ENCODE data around the gene ADGRF1. TPM values are rescaled to one million over a fixed set of nuclear protein-coding genes. Genes with fewer than 3 reads are reported as not detected.

The ADGRF1 gene
- total and polyA plus RNA-seq, 11 donors: 0.23 TPM; not detected in 10

GRCh38 chr6:46990031-46990644 lies 52.0 kb downstream of the ADGRF1 start:
- H3K27me3 ChIP-seq: no peaks in the 10 kb centered on the region
- peak overlapping the region in 9 of 12 donors; percentile 1 to 59 (median 39) for H3K27ac ChIP-seq
- ATAC-seq (peak; percentile 58 to 64 (median 62)), DNase-seq (peak in 4 of 5 donors; percentile 31 to 44 (median 36))
- intact Hi-C loops (cut with DNase I): loop anchor here in 9 of 10 donors (1.0 to 10.0 kb wide), 9 partner anchors 69 to 895 kb away; partner anchors contain the start of gene ADGRF5 (in 1 of the 9)
- WGBS, 4 donors: 50 to 66% (median 55%) methylated on average over 6 of the region's 6 CpGs
- H3K9me3 ChIP-seq: no peaks in the 10 kb centered on the region
- H3K4me3 ChIP-seq: no peak overlapping the region
- no peaks in the 10 kb centered on the region for H3K36me3 ChIP-seq
- H3K4me1 ChIP-seq: peaks cover 0 to 37% (median 18%) of the 10 kb centered on the region in 12 donors
- TF ChIP-seq CTCF (IDR thresholded peaks at IDR 0.05) (no peak), POLR2A (IDR thresholded peaks at IDR 0.05) (no peak)

GRCh38 chr6:46989398-46989797 lies 52.7 kb downstream of the ADGRF1 start:
- ATAC-seq (peak in 2 of 4 donors; percentile 23 to 52), DNase-seq (no peak)
- Histone ChIP-seq H3K36me3 (no peaks in the 10 kb centered on the region), H3K4me1 (peaks cover 0 to 41% (median 18%) of the 10 kb centered on the region in 12 donors), H3K27ac (peak overlapping the region in 6 of 12 donors; percentile 28 to 59 (median 44)), H3K4me3 (no peak overlapping the region), H3K27me3 (no peaks in the 10 kb centered on the region), H3K9me3 (no peaks in the 10 kb centered on the region)
- 36 to 44% (median 39%) methylated on average over 3 of the region's 3 CpGs for WGBS, 4 donors
- intact Hi-C loops (cut with DNase I): loop anchor here in 6 of 10 donors (2.0 to 10.0 kb wide), 6 partner anchors 35 to 575 kb away; no protein-coding TSS in a partner anchor
- TF ChIP-seq POLR2A (IDR thresholded peaks at IDR 0.05): no peak
- no peak for TF ChIP-seq CTCF (IDR thresholded peaks at IDR 0.05)

DNA sequence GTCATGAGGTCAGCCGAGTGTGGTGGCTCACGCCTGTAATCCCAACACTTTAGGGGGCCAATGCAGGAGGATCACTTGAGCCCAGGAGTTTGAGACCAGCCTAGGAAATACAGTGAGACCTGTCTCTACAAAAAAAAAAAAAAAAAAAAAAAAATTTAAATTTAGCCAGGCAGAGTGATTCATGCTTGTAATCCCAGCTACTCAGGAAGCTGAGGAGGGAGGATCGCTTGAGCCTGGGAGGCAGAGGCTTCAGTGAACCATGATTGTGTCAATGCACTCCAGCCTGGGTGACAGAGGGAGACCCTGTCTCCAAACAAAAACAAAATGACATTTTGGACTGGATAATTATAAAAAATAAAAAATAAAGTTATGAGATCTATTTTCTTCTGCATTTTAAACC lies 56.2 kb downstream of the ADGRF1 start:
- H3K4me3 ChIP-seq: no peak overlapping the region
- no peaks in the 10 kb centered on the region for H3K36me3 ChIP-seq
- no peak overlapping the region for H3K27ac ChIP-seq
- H3K27me3 ChIP-seq: no peaks in the 10 kb centered on the region
- no peaks in the 10 kb centered on the region for H3K9me3 ChIP-seq
- TF ChIP-seq POLR2A (IDR thresholded peaks at IDR 0.05) (no peak), CTCF (IDR thresholded peaks at IDR 0.05) (no peak)
- peaks cover 0 to 35% (median 18%) of the 10 kb centered on the region in 12 donors for H3K4me1 ChIP-seq
- intact Hi-C loops (cut with DNase I): loop anchor here in 5 of 10 donors (5.0 to 10.0 kb wide), 4 partner anchors 34 to 571 kb away; no protein-coding TSS in a partner anchor
- peak in 2 of 4 donors; percentile 27 to 30 for ATAC-seq
- no peak for DNase-seq
- WGBS, 4 donors: 78 to 82% (median 80%) methylated on average over 3 of the region's 3 CpGs

DNA sequence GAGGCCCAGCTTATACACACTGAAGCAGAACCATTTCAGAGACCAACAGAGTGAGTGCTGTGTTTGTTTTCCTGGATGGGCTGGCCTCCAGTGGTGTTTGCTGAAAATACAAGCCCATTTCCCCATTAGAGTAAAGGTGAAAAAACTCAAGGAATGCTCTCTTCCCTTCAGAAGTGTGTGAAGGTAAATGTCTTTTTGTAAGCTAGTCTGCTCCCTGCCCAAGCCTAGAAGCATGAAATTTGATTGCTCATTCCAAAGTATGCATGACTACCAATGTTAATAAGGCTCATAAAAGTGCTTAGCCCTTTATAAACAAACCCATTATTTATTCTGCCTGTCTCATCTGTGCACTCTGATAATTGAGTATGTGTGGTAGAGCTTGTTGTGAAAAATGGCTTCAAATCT lies 59.1 kb downstream of the ADGRF1 start:
- H3K36me3 ChIP-seq: no peaks in the 10 kb centered on the region
- no peaks in the 10 kb centered on the region for H3K27me3 ChIP-seq
- DNase-seq (no peak), ATAC-seq (no peak)
- no peak overlapping the region for H3K4me3 ChIP-seq
- intact Hi-C loops (cut with DNase I): loop anchor here in 4 of 10 donors (10.0 kb wide), 3 partner anchors 48 to 568 kb away; no protein-coding TSS in a partner anchor
- H3K27ac ChIP-seq: no peak overlapping the region
- TF ChIP-seq CTCF (IDR thresholded peaks at IDR 0.05) (peak in 2 of 12 donors; percentile 8 to 31), POLR2A (IDR thresholded peaks at IDR 0.05) (no peak)
- no peaks in the 10 kb centered on the region for H3K9me3 ChIP-seq
- H3K4me1 ChIP-seq: peaks cover 0 to 18% (median 0%) of the 10 kb centered on the region in 12 donors
